HG03521 (cell line): ENCODE data around the gene ARPP21.

Experiments
- ATAC-seq: cut with Tn5 transposase; IDR thresholded peaks from one replicate; pipeline ENCODE4 v1.9.1; 2021; ENCODE audit warnings: mild to moderate bottlenecking, moderate library complexity; ENCODE audit not compliant: unreplicated experiment

The ARPP21 gene

DNA sequence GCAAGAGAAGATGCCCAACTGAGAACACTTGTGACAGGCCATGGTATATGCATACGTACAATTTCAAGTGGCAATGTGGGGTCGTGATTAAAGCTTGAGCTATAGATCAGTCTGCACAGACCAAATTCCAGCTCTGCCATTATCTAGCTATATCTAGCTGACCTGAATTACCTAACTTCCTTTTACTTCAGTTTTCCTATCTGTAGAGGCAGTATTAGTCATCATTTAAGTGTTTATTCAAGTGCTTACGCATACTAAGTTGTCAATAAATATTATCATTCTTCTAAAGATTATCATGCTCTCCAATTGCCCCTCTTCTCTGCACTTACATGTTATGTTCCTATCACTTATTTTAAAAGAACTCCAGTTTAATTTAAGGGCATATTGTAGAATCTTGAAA, 87.9 kb downstream of the ARPP21 start:
- ATAC-seq, result no peak

DNA sequence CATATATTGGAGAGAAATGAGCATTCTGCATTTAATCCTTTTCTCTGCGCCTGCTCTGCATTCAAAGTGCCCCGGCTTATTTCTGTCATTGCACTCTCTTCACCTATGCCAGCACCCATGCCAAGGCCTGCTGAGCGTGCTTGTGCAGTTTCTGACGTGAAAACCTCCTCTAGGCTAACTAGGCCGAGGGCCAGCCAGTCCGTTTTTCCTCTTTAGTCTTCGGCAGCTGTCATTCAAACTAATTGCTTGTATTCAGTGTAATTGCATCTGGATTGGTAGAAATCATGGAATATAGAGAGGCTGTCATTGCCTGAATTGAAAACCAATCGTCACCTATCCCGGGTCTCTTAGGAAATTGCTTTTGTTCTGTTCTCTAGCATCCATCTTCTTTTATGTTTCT, 94.0 kb downstream of the ARPP21 start:
- no peak for ATAC-seq

DNA sequence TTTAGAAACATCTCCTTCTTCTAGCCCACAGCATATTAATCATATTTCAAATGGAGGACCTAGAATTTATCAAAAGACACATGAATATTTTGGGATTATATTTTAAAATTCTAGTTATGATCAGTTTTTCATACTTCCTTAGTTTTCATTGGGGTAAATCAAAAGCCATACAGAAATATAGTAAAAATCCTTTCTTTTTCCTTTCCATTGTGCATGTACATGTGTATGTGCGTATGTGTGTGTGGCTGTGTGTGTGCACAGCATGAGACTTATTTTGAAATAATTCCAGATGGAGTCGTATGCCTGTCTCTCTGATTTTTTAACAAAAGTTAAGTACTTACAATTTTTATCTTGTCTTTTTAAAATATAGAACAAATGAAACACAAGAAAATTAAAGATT, 94.5 kb downstream of the ARPP21 start:
- ATAC-seq, result no peak

DNA sequence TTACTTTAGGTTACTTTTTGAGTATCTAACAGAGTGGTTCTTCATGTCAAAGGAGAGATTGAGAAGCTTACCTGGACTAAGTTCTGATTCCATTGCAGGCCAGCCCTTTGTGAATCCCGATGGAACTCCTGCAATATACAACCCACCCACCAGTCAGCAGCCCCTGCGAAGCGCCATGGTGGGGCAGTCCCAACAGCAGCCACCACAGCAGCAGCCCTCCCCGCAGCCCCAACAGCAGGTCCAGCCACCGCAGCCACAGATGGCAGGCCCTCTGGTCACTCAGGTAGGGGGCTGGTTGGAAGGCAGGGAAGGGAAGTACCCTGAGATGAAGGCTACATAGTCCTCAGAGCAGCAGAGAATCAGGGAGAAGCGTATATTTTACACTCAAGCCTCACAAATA, 97.8 kb downstream of the ARPP21 start:
- no peak for ATAC-seq

DNA sequence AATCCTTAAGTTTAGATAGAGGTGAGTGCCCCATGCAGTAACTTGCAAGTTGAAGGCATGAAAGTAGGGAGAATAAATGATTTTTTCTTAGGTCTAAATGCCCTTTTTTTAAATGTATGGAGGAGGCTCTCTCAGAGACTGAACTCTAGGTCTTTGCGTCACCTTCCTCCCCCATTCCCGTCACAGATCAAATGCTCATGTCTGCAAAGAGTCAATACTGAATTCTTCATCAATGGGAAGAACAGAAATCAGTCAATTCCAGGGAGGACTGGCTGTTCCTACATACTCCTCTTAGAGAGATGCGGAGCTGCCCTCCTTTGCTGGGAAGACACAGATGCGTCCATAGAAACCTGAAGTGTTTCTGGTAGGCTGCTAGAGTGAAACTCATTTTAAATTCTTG, 98.2 kb downstream of the ARPP21 start:
- ATAC-seq, result no peak

DNA sequence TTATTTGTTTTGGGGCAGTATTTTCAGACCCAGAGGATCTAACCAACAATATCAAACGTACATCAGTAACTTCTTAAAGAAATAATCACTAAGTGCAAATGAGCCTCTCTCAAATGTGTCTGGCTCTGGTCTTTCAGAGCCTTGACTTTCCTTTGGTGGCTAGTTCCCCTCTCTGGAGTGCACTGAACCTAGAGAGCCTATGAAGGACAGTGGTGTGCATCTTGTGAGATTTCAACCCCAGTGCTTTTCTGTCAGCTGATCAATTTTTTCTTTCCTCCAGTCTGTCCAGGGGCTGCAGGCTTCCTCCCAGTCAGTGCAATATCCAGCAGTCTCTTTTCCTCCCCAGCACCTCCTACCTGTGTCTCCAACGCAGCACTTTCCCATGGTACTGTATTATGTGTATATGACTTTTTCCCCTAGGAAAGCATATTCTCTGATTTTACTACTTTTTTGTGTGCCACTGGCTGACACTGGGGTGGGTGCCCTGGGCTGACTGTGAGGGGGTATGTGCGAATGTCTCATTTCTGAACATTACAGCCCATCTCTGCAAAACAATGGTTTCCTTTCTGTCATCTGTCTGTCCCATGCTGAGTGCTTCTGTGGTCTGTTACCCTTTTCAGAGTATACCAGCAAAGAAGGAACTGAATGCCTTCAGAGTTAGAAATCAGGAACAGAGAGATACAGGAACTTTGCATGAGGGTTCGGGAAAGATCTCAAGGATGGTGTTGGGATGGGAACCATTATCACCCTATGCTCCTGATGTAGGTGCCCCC, 98.8 kb downstream of the ARPP21 start:
- ATAC-seq, result no peak

DNA sequence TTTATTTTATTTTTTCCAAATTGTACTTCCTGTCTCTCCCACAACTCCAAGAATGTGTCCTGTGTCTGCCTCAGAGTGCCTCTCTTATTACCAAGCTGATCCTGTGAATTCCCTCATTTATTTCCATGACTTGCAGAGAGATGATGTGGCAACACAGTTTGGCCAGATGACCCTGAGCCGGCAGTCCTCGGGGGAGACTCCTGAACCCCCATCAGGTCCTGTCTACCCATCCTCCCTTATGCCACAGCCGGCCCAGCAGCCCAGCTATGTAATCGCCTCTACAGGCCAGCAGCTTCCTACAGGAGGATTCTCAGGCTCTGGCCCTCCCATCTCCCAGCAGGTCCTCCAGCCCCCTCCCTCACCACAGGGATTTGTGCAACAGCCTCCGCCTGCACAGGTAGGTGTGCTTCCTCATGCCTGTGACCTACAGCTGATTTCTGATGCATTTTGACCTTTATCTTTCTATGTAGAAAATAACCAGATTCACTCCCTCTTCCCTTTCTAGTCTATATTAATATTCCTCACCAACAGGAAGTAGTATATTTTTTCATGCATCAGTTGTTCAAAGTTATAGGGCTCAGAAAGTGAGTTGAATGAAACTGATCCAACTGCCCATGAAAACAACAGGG, 100.0 kb downstream of the ARPP21 start:
- no peak for ATAC-seq

DNA sequence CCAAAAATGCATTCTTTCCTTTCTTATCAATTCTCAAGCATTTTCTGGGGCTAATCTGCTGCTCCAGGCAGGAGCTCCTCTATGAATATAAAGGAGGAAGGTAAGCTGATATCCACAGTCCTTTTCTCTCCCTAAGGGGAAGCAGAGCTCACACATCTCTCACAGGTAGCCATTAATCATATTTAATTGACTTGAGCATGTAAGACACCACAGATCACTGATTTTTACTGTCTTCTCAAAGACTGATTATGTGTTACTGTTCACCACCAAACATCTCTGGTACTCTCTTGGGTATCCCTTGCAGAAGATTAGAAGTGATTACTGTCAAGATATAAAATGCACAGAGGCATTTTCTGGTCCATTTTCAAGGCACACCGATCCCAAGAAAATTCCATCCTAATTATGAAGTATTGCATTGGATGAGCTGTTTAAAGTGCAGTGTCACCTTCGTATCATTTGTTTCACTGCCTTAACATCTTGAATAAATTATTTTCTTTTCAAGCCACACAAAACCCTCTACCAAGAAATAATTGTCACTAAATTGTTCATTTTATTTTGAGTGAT, 100.7 kb downstream of the ARPP21 start:
- ATAC-seq, result no peak

DNA sequence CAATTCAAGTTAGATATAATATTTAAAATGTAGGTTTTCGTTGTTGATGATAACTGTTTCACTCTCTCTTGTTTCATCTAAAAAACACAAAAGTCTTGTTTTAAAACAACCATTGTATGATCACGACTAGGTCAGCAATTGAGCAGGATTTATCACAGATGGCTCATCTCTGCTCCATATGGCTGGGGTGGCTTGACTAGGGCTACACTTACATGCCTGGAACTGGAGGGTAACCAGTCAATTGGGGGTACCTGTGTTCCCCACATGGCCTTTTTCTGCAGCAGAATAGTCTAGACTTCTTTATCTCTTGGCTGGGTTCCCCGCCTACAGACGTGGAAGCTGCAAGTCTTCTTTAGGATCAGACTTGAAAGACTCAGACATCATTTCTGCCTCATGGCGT, 103.9 kb downstream of the ARPP21 start:
- ATAC-seq, result no peak

DNA sequence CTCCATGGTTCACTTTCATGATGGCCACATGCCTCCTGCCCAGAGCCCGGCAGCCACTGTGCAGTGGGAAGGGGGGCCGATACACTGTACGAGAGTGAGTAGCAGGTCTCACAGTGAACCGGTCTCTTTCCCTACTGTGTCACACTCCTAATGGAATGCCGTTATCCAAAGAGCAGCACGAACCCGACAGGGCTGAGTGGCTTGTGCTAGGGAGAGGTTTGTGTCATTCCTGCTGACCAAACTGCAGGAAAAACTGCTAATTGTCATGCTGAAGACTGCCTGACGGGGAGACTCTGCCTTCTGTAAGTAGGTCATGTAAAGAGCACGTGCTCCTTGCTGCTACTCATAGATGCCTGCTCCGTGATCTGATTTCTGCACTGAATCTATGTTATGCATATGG, 105.1 kb downstream of the ARPP21 start:
- ATAC-seq, result no peak

DNA sequence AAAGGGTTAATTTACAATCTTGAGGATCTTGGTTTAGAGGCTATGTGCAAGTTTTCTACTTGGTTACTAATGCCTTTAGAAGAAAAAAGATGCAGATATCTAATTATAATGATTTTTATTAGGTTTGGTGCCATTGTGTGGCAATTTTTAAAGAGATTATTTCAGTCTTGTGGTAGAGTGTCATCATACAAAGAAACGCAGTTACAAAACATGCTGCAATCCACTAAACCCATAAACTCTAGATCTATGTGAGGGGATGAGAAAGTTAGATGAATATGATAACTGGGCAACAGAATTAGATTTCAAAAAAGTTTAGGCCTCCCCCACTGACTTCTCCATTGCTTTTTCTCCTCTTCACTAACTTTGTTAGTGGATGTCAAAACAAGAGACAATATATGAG, 106.0 kb downstream of the ARPP21 start:
- ATAC-seq, result no peak

DNA sequence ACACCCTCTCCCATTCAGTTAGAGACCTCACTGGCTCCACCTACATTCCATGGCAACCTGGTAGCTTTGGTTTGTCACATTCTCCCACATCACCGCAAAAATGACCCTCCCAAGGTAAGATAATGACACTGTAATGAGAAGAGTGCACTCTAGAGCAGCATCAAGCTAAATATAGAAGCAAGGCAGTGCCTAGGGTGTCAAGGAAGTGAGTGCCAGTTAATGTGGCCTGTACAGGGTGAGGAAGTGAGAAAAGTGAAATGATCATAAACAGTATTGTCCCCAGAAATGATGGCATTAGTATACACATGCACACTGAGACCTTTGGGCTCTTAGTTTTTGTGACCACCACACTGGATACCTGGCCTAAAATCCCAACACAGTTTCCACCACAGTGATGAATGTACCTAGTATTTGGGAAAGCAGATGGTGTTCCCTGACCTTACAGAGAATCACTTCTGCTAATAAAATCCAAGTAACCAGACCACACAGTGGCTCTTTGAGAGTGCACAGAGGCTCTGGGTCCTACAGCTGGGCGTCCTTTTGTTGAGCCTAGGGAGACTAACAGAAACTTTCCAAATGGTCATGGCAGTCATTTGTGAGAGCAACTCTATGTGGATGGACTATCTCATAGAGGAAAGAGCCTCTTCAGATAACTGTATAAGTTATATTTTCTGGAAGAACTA, 106.6 kb downstream of the ARPP21 start:
- no peak for ATAC-seq

DNA sequence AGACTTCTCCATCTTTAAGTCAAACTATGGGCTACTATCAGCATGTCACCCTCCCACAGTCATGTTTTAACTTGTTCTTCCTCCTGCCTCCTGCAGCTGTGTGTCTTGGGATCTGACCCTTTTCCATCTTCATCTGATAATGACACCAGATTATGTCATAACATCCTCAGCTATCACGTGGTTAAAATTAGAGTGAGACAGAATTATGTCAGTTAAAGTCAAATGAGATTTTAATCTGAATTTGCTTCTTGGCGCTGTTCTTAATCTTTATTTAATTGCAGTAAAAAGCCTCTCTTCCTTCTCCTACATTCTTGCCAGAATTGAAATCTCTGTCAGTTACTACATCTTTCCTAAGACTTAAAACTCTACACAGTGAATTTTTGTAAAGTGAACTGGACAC, 107.2 kb downstream of the ARPP21 start:
- ATAC-seq, result no peak

DNA sequence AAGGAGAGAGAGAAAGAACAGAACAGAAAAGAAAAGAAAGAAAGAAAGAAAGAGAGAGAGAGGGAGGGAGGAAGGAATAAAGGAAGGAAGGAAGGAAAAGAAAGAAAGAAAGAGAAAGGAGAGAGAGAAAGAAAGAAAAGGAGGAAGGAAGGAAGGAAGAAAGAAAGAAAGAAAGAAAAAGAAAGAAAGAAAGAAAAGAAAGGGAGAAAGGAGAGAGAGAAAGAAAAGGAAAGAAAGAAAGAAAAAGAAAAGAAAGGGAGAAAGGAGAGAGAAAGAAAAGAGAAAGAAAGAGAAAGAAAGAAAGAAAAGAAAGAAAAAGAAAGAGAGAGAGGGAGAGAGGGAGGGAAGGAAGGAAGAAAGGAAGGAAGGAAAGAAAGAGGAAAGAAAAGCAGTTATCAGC, 108.8 kb downstream of the ARPP21 start:
- ATAC-seq, result no peak

DNA sequence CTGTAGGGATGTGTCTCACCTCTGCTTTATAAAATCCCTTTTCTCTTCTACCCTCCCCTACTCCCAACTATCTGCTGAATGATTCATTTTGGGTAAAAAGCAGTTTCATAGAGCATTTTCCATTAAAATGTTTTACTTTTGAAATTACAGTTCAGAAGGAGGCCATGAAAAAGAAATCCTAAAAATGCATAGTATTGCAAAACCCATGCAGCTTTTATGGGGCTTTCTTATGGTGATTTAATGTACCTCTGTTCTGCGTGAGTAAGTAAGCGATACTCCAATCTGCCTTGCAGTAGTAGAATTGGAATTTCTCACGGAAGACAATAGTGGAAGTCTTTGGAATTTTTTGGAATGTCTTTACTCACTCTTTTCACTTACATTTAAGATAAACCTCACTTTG, 111.9 kb downstream of the ARPP21 start:
- ATAC-seq, result no peak

DNA sequence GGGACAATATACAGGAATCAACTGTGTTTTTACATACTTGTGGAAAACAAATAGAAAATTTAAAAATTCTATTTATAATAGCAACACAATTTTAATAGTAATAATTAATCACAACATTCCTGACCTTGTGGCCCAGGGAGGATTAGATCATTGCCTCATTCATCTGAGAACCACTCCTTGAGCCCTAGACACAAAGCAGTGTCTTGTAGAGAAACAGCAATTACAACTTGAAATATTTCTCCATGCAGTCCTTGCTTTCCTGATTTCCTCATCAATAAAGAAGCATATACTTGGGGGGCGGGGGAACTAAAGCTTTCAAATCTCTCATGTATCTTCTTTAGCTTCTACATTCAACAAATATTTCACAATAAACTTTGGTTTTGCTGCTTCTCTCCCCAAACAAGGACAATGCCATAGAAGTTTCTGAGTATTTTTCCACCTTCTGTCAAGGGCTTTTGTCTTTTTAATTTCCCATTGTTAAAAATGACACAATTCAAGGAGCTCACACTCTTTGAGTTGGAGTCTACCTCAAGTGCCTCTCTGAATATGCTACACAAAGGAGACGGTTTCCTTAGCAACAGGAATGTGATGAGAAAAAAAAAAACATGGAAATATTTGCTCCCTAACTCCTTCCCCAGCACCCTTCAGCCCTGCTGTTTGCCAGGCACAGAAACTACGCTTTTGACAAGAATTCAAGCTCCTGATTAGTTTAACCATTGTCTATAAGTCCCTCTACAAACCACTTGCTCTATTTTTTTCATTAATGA, 118.8 kb downstream of the ARPP21 start:
- no peak for ATAC-seq

DNA sequence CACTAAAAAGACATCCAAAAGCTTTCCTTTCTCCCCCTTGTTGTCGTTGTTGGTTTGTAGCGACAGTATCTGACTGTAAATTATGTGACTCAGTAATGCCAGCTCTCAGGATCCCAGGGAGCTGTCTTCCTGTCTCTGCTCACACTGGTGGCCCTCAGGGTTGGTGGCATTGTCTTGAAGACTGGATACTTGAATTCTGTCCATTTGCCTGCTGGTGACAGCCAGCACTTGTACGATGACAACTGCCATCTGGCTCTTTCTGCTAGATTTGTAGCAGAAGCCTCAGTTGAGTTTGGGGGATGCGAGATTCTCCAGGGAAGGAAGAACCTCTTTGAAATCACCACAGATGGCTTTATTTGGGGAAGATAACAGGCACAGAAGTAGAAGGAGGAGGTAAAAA, 120.8 kb downstream of the ARPP21 start:
- no peak for ATAC-seq

DNA sequence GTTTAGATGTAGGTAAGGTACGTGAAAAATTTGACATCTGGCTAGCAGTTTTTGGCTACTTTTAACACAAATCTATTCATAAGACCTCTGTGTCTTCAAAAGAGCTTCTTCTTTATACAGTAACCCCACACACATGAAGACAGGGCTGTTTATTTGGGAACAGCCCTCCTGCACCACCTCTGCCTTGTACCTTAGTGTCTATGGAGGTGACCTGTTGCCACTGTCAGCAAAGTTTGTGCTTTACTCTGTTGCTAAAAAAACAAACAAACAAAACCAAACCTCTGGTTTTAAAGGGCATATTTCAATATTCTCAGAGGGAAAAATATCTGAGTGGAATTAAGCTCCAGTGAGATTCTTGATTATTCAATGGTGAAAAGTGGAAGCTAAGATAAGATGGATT, 122.0 kb downstream of the ARPP21 start:
- no peak for ATAC-seq

DNA sequence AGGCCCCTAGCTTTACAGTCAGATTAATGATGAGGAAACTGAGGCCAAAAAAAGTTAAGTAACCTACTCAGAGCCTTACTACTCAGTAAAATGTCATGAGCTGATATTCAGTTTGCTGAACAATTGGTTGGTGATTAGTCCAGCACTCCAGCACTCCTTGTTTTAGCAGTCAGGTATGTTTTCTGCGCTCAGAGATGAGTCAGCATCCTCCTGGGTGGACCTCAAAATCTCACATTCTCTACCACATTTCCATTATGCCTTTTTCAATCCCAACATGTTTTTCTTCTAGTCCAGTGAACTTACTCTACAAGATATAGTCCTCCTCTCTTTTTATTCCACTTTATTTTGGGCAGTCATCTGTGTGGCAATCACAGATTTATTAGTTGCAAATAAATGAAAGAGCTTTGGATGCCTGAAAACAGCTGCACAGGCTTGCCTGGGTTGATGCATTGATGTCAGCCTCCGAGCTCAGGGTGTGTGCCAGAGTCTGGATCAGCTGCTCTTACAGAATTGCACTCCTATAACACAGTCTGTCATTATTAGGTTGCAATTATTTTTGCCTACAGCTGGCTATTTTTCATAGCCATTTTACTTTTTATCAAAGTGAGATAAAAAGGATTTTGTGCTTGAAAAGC, 133.2 kb downstream of the ARPP21 start:
- no peak for ATAC-seq

DNA sequence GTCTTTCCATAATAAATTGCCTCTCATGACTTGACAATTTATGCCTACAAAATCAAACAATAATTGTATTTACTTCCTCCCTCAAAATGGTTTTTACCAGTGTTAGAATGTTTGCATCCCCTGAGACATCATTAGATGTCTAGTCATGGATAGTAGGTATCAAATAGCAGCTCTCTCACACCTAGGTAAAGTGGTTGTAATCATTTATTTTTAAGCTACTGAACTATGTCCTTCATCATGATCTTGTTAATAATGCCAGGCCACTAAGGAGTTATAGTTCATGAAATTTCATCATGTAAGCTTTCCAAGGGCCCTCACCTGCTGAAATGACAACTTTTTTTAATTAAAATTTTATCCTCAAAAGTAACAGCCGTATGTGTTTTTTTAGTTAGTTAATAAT, 134.1 kb downstream of the ARPP21 start:
- no peak for ATAC-seq

DNA sequence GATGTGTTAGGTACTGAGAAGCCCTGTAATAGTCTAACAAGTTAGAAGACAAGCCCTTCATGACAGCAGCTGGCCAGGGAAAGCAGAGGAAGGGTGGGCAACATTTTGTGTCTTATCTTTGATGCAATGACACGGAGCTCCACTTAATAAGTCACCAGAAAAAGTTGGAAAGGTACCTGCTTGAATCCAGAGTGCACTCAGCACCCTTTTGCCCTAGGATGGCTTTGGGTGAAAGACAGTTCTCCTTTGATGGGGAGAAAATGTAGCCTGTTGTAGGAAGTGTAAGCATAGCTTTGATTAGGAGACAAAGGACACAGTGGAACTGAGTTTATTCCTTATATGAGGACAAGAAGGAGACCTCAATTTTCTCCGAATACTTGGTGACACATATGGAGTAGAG, 137.0 kb downstream of the ARPP21 start:
- no peak for ATAC-seq
